ENCODE results near the gene TICAM2.
"Not testable (repeated sequence)": the region's sequence is repeated elsewhere in the genome, so short reads cannot be mapped to it uniquely, and the experiment has no call there.

TICAM2 gene

GRCh38 chr5:115601701-115602590 is at the start of gene TICAM2:
Gene TICAM2 (minus strand): TSS chr5:115602479. CDS start chr5:115581256, 21,223 bp downstream.
- H3K9ac ChIP-seq (ENCODE audit: low read length) = peak within 1 kb of the TSS; percentile 59
- H3K9me3 ChIP-seq (ENCODE audit: insufficient read depth, low read length) = no peaks in the 10 kb centered on the region
- H3K36me3 ChIP-seq (ENCODE audit: low read length) = no peaks in the 10 kb centered on the region
- no peaks in the 10 kb centered on the region for H3K9me2 ChIP-seq (replicated peaks; ENCODE audit: insufficient read depth, low read length)
- peak within 1 kb of the TSS; percentile 46 for H3K4me3 ChIP-seq (ENCODE audit: insufficient read depth, low read length, poor library complexity, severe bottlenecking)
- H3K27ac ChIP-seq (ENCODE audit: low read depth, low read length) = no peak within 1 kb of the TSS
- H2AFZ ChIP-seq (ENCODE audit: low read depth, low read length, severe bottlenecking) = peak within 1 kb of the TSS; percentile 80
- TF ChIP-seq CTCF (IDR thresholded peaks at IDR 0.05; ENCODE audit: insufficient read depth, low read length, poor library complexity, severe bottlenecking) (peak; percentile 13), EZH2phosphoT487 (conservative IDR thresholded peaks at IDR 0.05; ENCODE audit: low read length) (no peak)
- no peaks in the 10 kb centered on the region for H3K27me3 ChIP-seq (ENCODE audit: low read length)
- H4K20me1 ChIP-seq (ENCODE audit: low read depth, low read length) = no peaks in the 10 kb centered on the region
- H3F3A ChIP-seq (ENCODE audit: insufficient read depth) = peaks cover 11% of the 10 kb centered on the region; the same call in 1 of the 2 replicates
- H3K4me2 ChIP-seq (ENCODE audit: low read depth, low read length, poor library complexity, severe bottlenecking) = peak within 1 kb of the TSS; percentile 65
- H3K79me2 ChIP-seq (ENCODE audit: insufficient read depth, low read length) = no peaks in the 10 kb centered on the region; the same call in 1 of the 2 replicates

GRCh38 chr5:115649541-115649940 is 47.3 kb upstream of the TICAM2 start:
- Histone ChIP-seq H4K20me1 (ENCODE audit: low read depth, low read length) (no peaks in the 10 kb centered on the region), H3K27me3 (ENCODE audit: low read length) (no peaks in the 10 kb centered on the region), H3K9ac (ENCODE audit: low read length) (no peak overlapping the region), H2AFZ (ENCODE audit: low read depth, low read length, severe bottlenecking) (no peak overlapping the region), H3K9me3 (ENCODE audit: insufficient read depth, low read length) (no peaks in the 10 kb centered on the region), H3K27ac (ENCODE audit: low read depth, low read length) (no peak overlapping the region), H3K4me3 (ENCODE audit: insufficient read depth, low read length, poor library complexity, severe bottlenecking) (no peak overlapping the region), H3K9me2 (replicated peaks; ENCODE audit: insufficient read depth, low read length) (no peaks in the 10 kb centered on the region), H3K79me2 (ENCODE audit: insufficient read depth, low read length) (no peaks in the 10 kb centered on the region), H3K4me2 (ENCODE audit: low read depth, low read length, poor library complexity, severe bottlenecking) (no peak overlapping the region), H3K36me3 (ENCODE audit: low read length) (no peaks in the 10 kb centered on the region), H3F3A (ENCODE audit: insufficient read depth) (no peaks in the 10 kb centered on the region)
- TF ChIP-seq EZH2phosphoT487 (conservative IDR thresholded peaks at IDR 0.05; ENCODE audit: low read length) = no peak
- no peak for TF ChIP-seq CTCF (IDR thresholded peaks at IDR 0.05; ENCODE audit: insufficient read depth, low read length, poor library complexity, severe bottlenecking)

GRCh38 chr5:115648056-115648455 is 45.8 kb upstream of the TICAM2 start:
- Histone ChIP-seq H3F3A (ENCODE audit: insufficient read depth) (no peaks in the 10 kb centered on the region), H3K4me2 (ENCODE audit: low read depth, low read length, poor library complexity, severe bottlenecking) (no peak overlapping the region), H3K9me3 (ENCODE audit: insufficient read depth, low read length) (no peaks in the 10 kb centered on the region), H4K20me1 (ENCODE audit: low read depth, low read length) (no peaks in the 10 kb centered on the region), H3K36me3 (ENCODE audit: low read length) (no peaks in the 10 kb centered on the region), H3K9ac (ENCODE audit: low read length) (no peak overlapping the region), H2AFZ (ENCODE audit: low read depth, low read length, severe bottlenecking) (no peak overlapping the region), H3K4me3 (ENCODE audit: insufficient read depth, low read length, poor library complexity, severe bottlenecking) (no peak overlapping the region), H3K27ac (ENCODE audit: low read depth, low read length) (no peak overlapping the region), H3K9me2 (replicated peaks; ENCODE audit: insufficient read depth, low read length) (no peaks in the 10 kb centered on the region), H3K79me2 (ENCODE audit: insufficient read depth, low read length) (no peaks in the 10 kb centered on the region), H3K27me3 (ENCODE audit: low read length) (no peaks in the 10 kb centered on the region)
- TF ChIP-seq EZH2phosphoT487 (conservative IDR thresholded peaks at IDR 0.05; ENCODE audit: low read length) (no peak), CTCF (IDR thresholded peaks at IDR 0.05; ENCODE audit: insufficient read depth, low read length, poor library complexity, severe bottlenecking) (no peak)

- H3K4me3 ChIP-seq (ENCODE audit: insufficient read depth, low read length, poor library complexity, severe bottlenecking); H3K36me3 ChIP-seq (ENCODE audit: low read length); H3K27ac ChIP-seq (ENCODE audit: low read depth, low read length); H3K79me2 ChIP-seq (ENCODE audit: insufficient read depth, low read length); H3K27me3 ChIP-seq (ENCODE audit: low read length); H3F3A ChIP-seq (ENCODE audit: insufficient read depth); H3K4me2 ChIP-seq (ENCODE audit: low read depth, low read length, poor library complexity, severe bottlenecking); H4K20me1 ChIP-seq (ENCODE audit: low read depth, low read length); H3K9ac ChIP-seq (ENCODE audit: low read length); H3K9me3 ChIP-seq (ENCODE audit: insufficient read depth, low read length); H3K9me2 ChIP-seq (replicated peaks; ENCODE audit: insufficient read depth, low read length); H2AFZ ChIP-seq (ENCODE audit: low read depth, low read length, severe bottlenecking): not testable (repeated sequence)
Measured at GRCh38 chr5:115645386-115645785, 43.1 kb upstream of the TICAM2 start.
